OCI-LY1 (cell line): ENCODE results near the gene TST.

Source experiments
- H2AFZ ChIP-seq: fragments of 200-600 bp; sonication (generic), shearing (Covaris generic); 2 replicates; pipeline ENCODE4 v1.6.0; 2014; ENCODE audit warnings: antibody characterized with exemption, mild to moderate bottlenecking, low read length
- H3F3A ChIP-seq: fragments of 200-600 bp; sonication (generic), shearing (Covaris generic); 2 replicates; pipeline ENCODE4 v1.6.0; 2014; ENCODE audit warnings: mild to moderate bottlenecking, antibody characterized with exemption, low read length, moderate library complexity; ENCODE audit not compliant: insufficient read depth
- H3K27ac ChIP-seq: fragments of 200-600 bp; sonication (generic); 2 replicates; pipeline ENCODE4 v1.5.1; 2014; ENCODE audit warnings: low read length, mixed run types, mild to moderate bottlenecking, low read depth; ENCODE audit not compliant: poor library complexity, severe bottlenecking
- H3K27me3 ChIP-seq: fragments of 200-600 bp; sonication (generic); 2 replicates; pipeline ENCODE4 v1.6.0; 2014; ENCODE audit warnings: antibody characterized with exemption, mild to moderate bottlenecking, low read length, moderate library complexity; ENCODE audit not compliant: insufficient read depth
- H3K36me3 ChIP-seq: fragments of 200-600 bp; sonication (generic); 2 replicates; pipeline ENCODE4 v1.6.1; 2014; ENCODE audit warnings: mild to moderate bottlenecking, antibody characterized with exemption, low read length, moderate library complexity, mixed read lengths; ENCODE audit not compliant: insufficient read depth
- H3K4me1 ChIP-seq: fragments of 200-600 bp; sonication (generic); 2 replicates; pipeline ENCODE4 v1.5.1; 2014; ENCODE audit warnings: mild to moderate bottlenecking, low read length, moderate library complexity; ENCODE audit not compliant: insufficient read depth, severe bottlenecking
- H3K4me2 ChIP-seq: fragments of 200-600 bp; sonication (generic), shearing (Covaris generic); 2 replicates; pipeline ENCODE4 v1.6.1; 2014; ENCODE audit warnings: low read length
- H3K4me3 ChIP-seq: fragments of 200-600 bp; sonication (generic); 2 replicates; pipeline ENCODE4 v1.5.1; 2014; ENCODE audit warnings: low read length, low read depth, mild to moderate bottlenecking, mixed read lengths; ENCODE audit not compliant: poor library complexity, severe bottlenecking
- H3K79me2 ChIP-seq: fragments of 200-600 bp; shearing (Covaris generic); 2 replicates; pipeline ENCODE4 v1.6.1; 2016; ENCODE audit warnings: mixed run types, low read length, mixed read lengths; ENCODE audit not compliant: insufficient read depth
- H3K9ac ChIP-seq: fragments of 200-600 bp; sonication (generic), shearing (Covaris generic); 2 replicates; pipeline ENCODE4 v1.6.1; 2014; ENCODE audit warnings: mild to moderate bottlenecking, low read length, mixed read lengths
- H3K9me2 ChIP-seq: fragments of 200-600 bp; sonication (generic), shearing (Covaris generic); 2 replicates; pipeline ENCODE4 v1.6.1; 2014; ENCODE audit warnings: low read depth, mild to moderate bottlenecking, low read length, mixed read lengths
- H3K9me3 ChIP-seq: fragments of 200-600 bp; shearing (Covaris generic); 2 replicates; pipeline ENCODE4 v1.6.1; 2014; ENCODE audit warnings: low read length, mixed read lengths
- H4K20me1 ChIP-seq: fragments of 200-600 bp; sonication (generic), shearing (Covaris generic); 2 replicates; pipeline ENCODE4 v1.6.0; 2016; ENCODE audit warnings: mild to moderate bottlenecking, low read length; ENCODE audit not compliant: insufficient read depth
- CTCF ChIP-seq: fragments of 200-600 bp; sonication (generic), shearing (Covaris generic); IDR thresholded peaks from 2 replicates; pipeline ENCODE4 v1.5.1; 2017; ENCODE audit warnings: mild to moderate bottlenecking, antibody characterized with exemption, low read length, moderate library complexity, mixed read lengths
- EZH2 ChIP-seq: fragments of 200-600 bp; sonication (generic), shearing (Covaris generic); IDR thresholded peaks from 2 replicates; pipeline ENCODE4 v1.8.0; 2017; ENCODE audit warnings: borderline replicate concordance, mixed run types, mild to moderate bottlenecking, antibody characterized with exemption, low read length, moderate library complexity, mixed read lengths

Gene TST

GRCh38 chr22:36965696-36966095 lies 53.6 kb downstream of the TST start:
- H2AFZ ChIP-seq: no peak overlapping the region
- H3K9ac ChIP-seq: no peak overlapping the region

GRCh38 chr22:36964106-36964505 lies 55.1 kb downstream of the TST start:
- Histone ChIP-seq H3K4me2 (no peak overlapping the region), H3K9ac (no peak overlapping the region), H3K36me3 (no peaks in the 10 kb centered on the region), H3K79me2 (no peaks in the 10 kb centered on the region), H3K9me3 (no peaks in the 10 kb centered on the region), H3K27me3 (no peaks in the 10 kb centered on the region; the same call in 1 of the 2 replicates), H3K9me2 (no peaks in the 10 kb centered on the region), H3K4me1 (no peaks in the 10 kb centered on the region), H3K4me3 (no peak overlapping the region), H3F3A (no peaks in the 10 kb centered on the region), H3K27ac (no peak overlapping the region), H2AFZ (no peak overlapping the region), H4K20me1 (no peaks in the 10 kb centered on the region)
- TF ChIP-seq EZH2 (no peak), CTCF (no peak)

More at GRCh38 chr22:36965696-36966095, 53.6 kb downstream of the TST start:
- H3K4me3 ChIP-seq: no peak overlapping the region
- H3K79me2 ChIP-seq: no peaks in the 10 kb centered on the region
- H3K4me2 ChIP-seq: no peak overlapping the region
- no peaks in the 10 kb centered on the region for H3K9me2 ChIP-seq
- H3F3A ChIP-seq: no peaks in the 10 kb centered on the region
- no peaks in the 10 kb centered on the region for H4K20me1 ChIP-seq
- no peak overlapping the region for H3K27ac ChIP-seq
- H3K27me3 ChIP-seq: no peaks in the 10 kb centered on the region; the same call in 1 of the 2 replicates
- TF ChIP-seq EZH2 (no peak), CTCF (no peak)
- H3K4me1 ChIP-seq: no peaks in the 10 kb centered on the region
- no peaks in the 10 kb centered on the region for H3K9me3 ChIP-seq
- H3K36me3 ChIP-seq: no peaks in the 10 kb centered on the region

GRCh38 chr22:36963302-36963701 lies 55.9 kb downstream of the TST start:
- Histone ChIP-seq H3K4me3 (no peak overlapping the region), H2AFZ (no peak overlapping the region), H3K79me2 (no peaks in the 10 kb centered on the region), H3K9me3 (no peaks in the 10 kb centered on the region), H3K27me3 (no peaks in the 10 kb centered on the region; the same call in 1 of the 2 replicates), H3K9me2 (no peaks in the 10 kb centered on the region), H3K4me2 (no peak overlapping the region), H3F3A (no peaks in the 10 kb centered on the region), H3K4me1 (no peaks in the 10 kb centered on the region), H3K36me3 (no peaks in the 10 kb centered on the region), H4K20me1 (no peaks in the 10 kb centered on the region), H3K27ac (no peak overlapping the region), H3K9ac (no peak overlapping the region)
- TF ChIP-seq CTCF: no peak
